GM12875 (cell line): ENCODE results near the gene LBHD1.
"Not testable (repeated sequence)": the region's sequence is repeated elsewhere in the genome, so short reads cannot be mapped to it uniquely, and the experiment has no call there.

Source experiments
- H3K4me3 ChIP-seq: one replicate; pipeline ENCODE4 v1.5.1; 2011; ENCODE audit warnings: low read depth, low read length, control low read depth
- CTCF ChIP-seq: IDR thresholded peaks from 2 replicates; pipeline ENCODE4 v1.5.1; 2011; ENCODE audit warnings: low read depth, mild to moderate bottlenecking, control low read depth, inconsistent platforms, low read length, moderate library complexity, borderline replicate concordance; ENCODE audit not compliant: insufficient read depth

The LBHD1 gene

GRCh38 chr11:62677714-62678113, 5.6 kb upstream of the LBHD1 start:
- no peak for TF ChIP-seq CTCF
- H3K4me3 ChIP-seq: peak overlapping the region; percentile 86

- H3K4me3 ChIP-seq: no peak overlapping the region
- no peak for TF ChIP-seq CTCF
Observed at GRCh38 chr11:62677156-62677555, 5.1 kb upstream of the LBHD1 start.

- no peak for TF ChIP-seq CTCF
- H3K4me3 ChIP-seq: no peak overlapping the region
Observed at GRCh38 chr11:62676698-62677097, 4.6 kb upstream of the LBHD1 start.

- H3K4me3 ChIP-seq: not testable (repeated sequence)
Observed at GRCh38 chr11:62675415-62675814, 3.3 kb upstream of the LBHD1 start.

- H3K4me3 ChIP-seq: no peak overlapping the region
- TF ChIP-seq CTCF: no peak
Observed at GRCh38 chr11:62673196-62673525, 1.1 kb upstream of the LBHD1 start.

GRCh38 chr11:62671236-62671607, 845 bp downstream of the LBHD1 start:
- peak overlapping the region; percentile 95 for H3K4me3 ChIP-seq
- TF ChIP-seq CTCF: no peak

GRCh38 chr11:62669420-62670161, 2.5 kb downstream of the LBHD1 start:
- no peak for TF ChIP-seq CTCF
- no peak overlapping the region for H3K4me3 ChIP-seq

GRCh38 chr11:62667460-62667859, 4.6 kb downstream of the LBHD1 start:
- H3K4me3 ChIP-seq: no peak overlapping the region
- TF ChIP-seq CTCF: no peak
